K562 (cell line): ENCODE results near the gene CHST14. TPM values are rescaled to one million over a fixed set of nuclear protein-coding genes. Genes with fewer than 3 reads are reported as not detected.
A peak's percentile ranks its signal among the peaks of the same experiment; 100 is the strongest.

ENCODE experiments used
- ATAC-seq: fragments of 200-7000 bp; cut with Tn5 transposase; 3 replicates; pipeline ENCODE4 v1.9.1; 2020; ENCODE audit warnings: moderate library complexity
- BruUV-seq: library from RNA; stranded (reverse); fragments of 400-500 nt; replicated peaks from 2 replicates; lab custom pipeline; 2021; lab: Mats Ljungman, UMichigan
- CTCF ChIA-PET: fragments of 300-600 bp; formaldehyde crosslinking; extraction: SDS; loops from one replicate; lab custom pipeline; 2021; ENCODE audit warnings: low intra/inter-chr PET ratio; lab: Yijun Ruan, JAX
- POLR2A ChIA-PET: fragments of 300-600, 350-650 bp; sonication (Branson Sonifier 250); formaldehyde crosslinking; extraction: SDS; loops from one replicate; lab custom pipeline; 2021; ENCODE audit warnings: antibody characterized with exemption, inconsistent platforms; lab: Yijun Ruan, JAX
- DNase-seq, 4 experiments: peaks; one replicate each; pipeline versions ENCODE4 v3.0.0 to v3.0.0-alpha.2; 2011 to 2018; ENCODE audit warnings: low spot score in 3 of 4, mixed read lengths in 3 of 4; ENCODE audit errors: extremely low read depth in 1 of 4
- FAIRE-seq: peaks from 2 replicates; lab custom pipeline; 2011; peaks lifted over from hg19 to GRCh38; lab: Jason Lieb, UNC
- H2AFZ ChIP-seq: 2 replicates; pipeline ENCODE4 v1.6.0; 2011; ENCODE audit warnings: low read depth, low read length, control low read depth, inconsistent platforms
- H3K27ac ChIP-seq: fragments of 200-600 bp; 3 replicates; pipeline ENCODE4 v1.8.0; 2011; ENCODE audit warnings: low read depth, mild to moderate bottlenecking, control low read depth, inconsistent platforms, low read length, moderate library complexity, mixed read lengths; ENCODE audit errors: extremely low read depth
- H3K27me3 ChIP-seq, 2 experiments: fragments of 300-600 bp in 1 of 2; 2 replicates in 1 of 2; 3 replicates in 1 of 2; pipeline versions ENCODE4 v1.6.0 to v1.8.0; 2011; ENCODE audit warnings: inconsistent platforms in 2 of 2, low read length in 2 of 2, mild to moderate bottlenecking in 1 of 2, mixed read lengths in 1 of 2, moderate library complexity in 1 of 2; ENCODE audit not compliant: control insufficient read depth in 2 of 2, insufficient read depth in 2 of 2
- H3K36me3 ChIP-seq: fragments of 300-600 bp; 3 replicates; pipeline ENCODE4 v1.8.0; 2011; ENCODE audit warnings: mild to moderate bottlenecking, low read length, inconsistent platforms; ENCODE audit not compliant: control insufficient read depth, insufficient read depth
- H3K4me1 ChIP-seq, 2 experiments: fragments of 200-600 bp in 1 of 2; replicated peaks in 1 of 2; 2 replicates in 1 of 2; 3 replicates in 1 of 2; pipeline versions ENCODE4 v1.5.1 to v1.8.0; 2011; ENCODE audit warnings: inconsistent platforms in 2 of 2, low read length in 2 of 2, mild to moderate bottlenecking in 1 of 2, mixed read lengths in 1 of 2, moderate library complexity in 1 of 2; ENCODE audit not compliant: control insufficient read depth in 2 of 2, insufficient read depth in 2 of 2
- H3K4me2 ChIP-seq: 2 replicates; pipeline ENCODE4 v1.6.1; 2011; ENCODE audit warnings: low read length, control low read depth, inconsistent platforms, mixed read lengths; ENCODE audit not compliant: insufficient read depth
- H3K4me3 ChIP-seq: fragments of 200-600 bp; sonication (generic), shearing (Covaris generic); 2 replicates; pipeline ENCODE4 v1.5.1; 2016; ENCODE audit warnings: control low read depth, inconsistent platforms
- H3K79me2 ChIP-seq: fragments of 200-600 bp; 3 replicates; pipeline ENCODE4 v1.8.0; 2011; ENCODE audit warnings: low read length, inconsistent platforms; ENCODE audit not compliant: control insufficient read depth, insufficient read depth
- H3K9ac ChIP-seq, 2 experiments: 2 replicates each; pipeline versions ENCODE4 v1.6.0 to v1.6.1; 2011; ENCODE audit warnings: low read depth in 2 of 2, low read length in 2 of 2, control low read depth in 1 of 2, inconsistent platforms in 1 of 2, mild to moderate bottlenecking in 1 of 2, mixed read lengths in 1 of 2; ENCODE audit not compliant: insufficient read depth in 1 of 2
- H3K9me1 ChIP-seq: one replicate; pipeline ENCODE4 v1.6.0; 2011; ENCODE audit warnings: inconsistent platforms, mild to moderate bottlenecking, low read length, moderate library complexity; ENCODE audit not compliant: control insufficient read depth, insufficient read depth
- H3K9me3 ChIP-seq: replicated peaks from 2 replicates; pipeline ENCODE4 v1.5.1; 2011; ENCODE audit warnings: low read depth, low read length, inconsistent platforms; ENCODE audit not compliant: control insufficient read depth, insufficient read depth
- H4K20me1 ChIP-seq: replicated peaks from 2 replicates; pipeline ENCODE4 v1.6.1; 2011; ENCODE audit warnings: low read length, inconsistent platforms, mixed read lengths; ENCODE audit not compliant: control insufficient read depth, insufficient read depth
- NFIC ChIP-seq: fragments of 450-650 bp; IDR thresholded peaks from 2 replicates; pipeline ENCODE4 v1.6.1; 2017; ENCODE audit warnings: mild to moderate bottlenecking, inconsistent platforms
- POLR2G ChIP-seq: fragments of 200-400 bp; formaldehyde crosslinking; IDR thresholded peaks from 2 replicates; pipeline ENCODE4 v1.6.1; 2017; ENCODE audit warnings: low read depth, mild to moderate bottlenecking, antibody characterized with exemption, low read length, moderate library complexity
- ZNF212 ChIP-seq: fragments of 450-650 bp; formaldehyde crosslinking; IDR thresholded peaks from 2 replicates; pipeline ENCODE4 v1.4.0; 2020; ENCODE audit warnings: mild to moderate bottlenecking
- WGBS: fragments of 100-300 bp; shearing (Covaris generic); methylation state at CpG from one replicate; pipeline ENCODE4 v1.1.6; 2016; ENCODE audit warnings: low coverage, mixed read lengths; ENCODE audit not compliant: insufficient coverage; ENCODE audit errors: missing lambda C conversion rate; 5-methylcytosine and 5-hydroxymethylcytosine counted together
- in situ Hi-C: fragments of 300-500 bp; cut with MboI; formaldehyde crosslinking; loops from 4 replicates; pipeline ENCODE4 v1.15.0; 2018; ENCODE audit warnings: inconsistent platforms, mixed read lengths
- intact Hi-C: fragments of 100-400 bp; cut with micrococcal nuclease; formaldehyde crosslinking; loops from 2 replicates; pipeline ENCODE4 v1.14.2; 2022
- polyA plus RNA-seq, 8 experiments: library from polyadenylated mRNA; depleted of rRNA in 4 of 8; stranded (reverse) in 5 of 8; unstranded in 3 of 8; fragments of >200 nt; fragmentation: Nextera tagmentation in 2 of 8; fragmentation: Illumina TruSeq in 1 of 8; extraction: Ambion mirVana in 2 of 8; extraction: Trizol in 1 of 8; gene quantifications; 2 replicates each; pipeline versions ENCODE4 v1.2.1 to v1.2.3, GENCODE V29; 2011 to 2014; ENCODE audit warnings: inconsistent platforms in 1 of 8, missing spikeins in 1 of 8
- total RNA-seq, 7 experiments: library from RNA; depleted of rRNA in 6 of 7; stranded (reverse); fragments of >200 nt in 6 of 7; fragmentation: Illumina TruSeq in 2 of 7; extraction: Trizol in 2 of 7; gene quantifications; 2 replicates each; pipeline versions ENCODE4 v1.2.1 to v1.2.3, GENCODE V29; 2011 to 2021; ENCODE audit warnings: low replicate concordance in 1 of 7

CHST14 gene
- total and polyA plus RNA-seq, 9 of the 15 experiments (the other 6 are each of a cell fraction or from before 2014, with no cell fraction given), result 1.6 to 12.1 (median 4.5) TPM

GRCh38 chr15:40458495-40459371 lies 12.1 kb upstream of the CHST14 start:
- intact Hi-C loops (no loop called here), in situ Hi-C loops (no loop called here)
- ChIA-PET CTCF (no interaction called here), POLR2A (interaction anchor here (0.6 to 1.2 kb wide), 5 partner anchors 8 to 39 kb away, joined by 3 to 9 read pairs (median 3); partner anchors contain the start of gene CHST14)
- TF ChIP-seq POLR2G (peak; percentile 27; the same call in 1 of the 2 replicates), ZNF212 (CRISPR knock-in tag) (no peak), NFIC (peak; percentile 78)
- peaks cover 51% of the 10 kb centered on the region for H4K20me1 ChIP-seq
- ATAC-seq (no peak), DNase-seq (no peak), FAIRE-seq (no peak)
- no peak overlapping the region for H2AFZ ChIP-seq
- no peak overlapping the region for H3K27ac ChIP-seq
- WGBS, result 98% methylated on average over 18 of the region's 37 CpGs
- H3K4me1 ChIP-seq, result peaks cover 16 to 34% of the 10 kb centered on the region in 2 experiments
- H3K36me3 ChIP-seq, result peaks cover 55% of the 10 kb centered on the region; the same call in 2 of the 3 replicates
- H3K9me3 ChIP-seq, result no peaks in the 10 kb centered on the region
- peaks cover 15% of the 10 kb centered on the region for H3K9me1 ChIP-seq
- H3K9ac ChIP-seq, result peak overlapping the region in 1 of 2 experiments; percentile 24; a peak in 1 of 4 replicates
- peaks cover 53% of the 10 kb centered on the region for H3K79me2 ChIP-seq
- no TSS peak for BruUV-seq
- H3K4me3 ChIP-seq, result no peak overlapping the region
- H3K27me3 ChIP-seq, result no peaks in the 10 kb centered on the region
- no peak overlapping the region for H3K4me2 ChIP-seq
